Gastroesophageal sphincter (tissue), 3 donors: ENCODE data around the gene C1QTNF8.

Experiments used
- POLR2A ChIP-seq, 2 donors: fragments of 450-650 bp; IDR thresholded peaks; one replicate each; pipeline ENCODE4 v1.6.1; 2017; ENCODE audit warnings: antibody characterized with exemption in 2 of 2, mild to moderate bottlenecking in 2 of 2, moderate library complexity in 1 of 2
- TF ChIP-seq, protein P1 (sequence below), 4 experiments: fragments of 200-600 bp in 2 of 4; fragments of 450-650 bp in 2 of 4; sonication (generic) in 1 of 4; IDR thresholded peaks; one replicate each; pipeline ENCODE4 v1.5.1; 2017 to 2019; ENCODE audit warnings: antibody characterized with exemption in 4 of 4, mild to moderate bottlenecking in 2 of 4, moderate library complexity in 2 of 4

DNA sequence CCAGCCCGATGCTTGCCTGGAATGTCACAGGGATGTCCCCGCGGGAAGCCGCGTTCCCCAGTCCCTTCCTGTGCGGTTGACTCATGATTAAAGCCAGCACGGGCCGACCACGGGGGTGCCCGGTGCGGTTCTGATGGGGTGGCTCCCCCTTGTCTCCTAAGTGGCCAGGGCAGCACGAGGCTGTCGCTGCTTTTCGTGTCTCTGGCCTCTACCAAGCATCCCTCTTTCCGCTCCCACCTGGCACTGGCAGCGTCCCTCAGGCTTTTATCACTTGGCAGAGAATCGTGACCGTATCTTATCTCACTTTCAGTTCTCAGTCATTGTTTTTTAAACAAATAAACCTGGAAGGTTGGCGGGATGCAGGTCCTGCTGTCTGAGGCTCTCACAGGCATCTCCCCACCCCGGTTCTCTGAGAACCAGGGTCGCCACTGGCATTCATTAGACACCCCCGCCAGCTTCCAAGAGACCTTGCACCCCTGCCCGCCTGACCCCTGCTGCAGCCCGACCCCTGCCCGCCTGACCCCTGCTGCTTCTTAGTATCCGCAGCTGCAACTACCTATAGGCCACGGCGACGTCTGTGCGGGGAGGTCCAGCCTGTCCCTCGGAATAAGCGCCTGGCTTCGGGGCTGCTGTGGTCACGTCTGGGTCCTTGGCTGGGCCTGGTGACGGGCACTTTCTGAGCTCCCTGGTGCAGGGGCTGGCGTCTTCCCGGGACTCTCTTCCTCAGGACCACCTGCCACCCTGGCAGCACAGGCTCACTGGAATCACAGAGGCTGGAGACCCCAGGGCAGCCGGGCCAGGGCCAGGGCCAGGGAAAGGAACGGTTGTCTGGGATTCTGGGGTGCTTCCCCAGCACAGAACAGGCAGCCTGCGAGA, 7.5 kb downstream of the C1QTNF8 start:
- no peak for TF ChIP-seq POLR2A (IDR thresholded peaks at IDR 0.05)
- TF ChIP-seq, protein P1, sequence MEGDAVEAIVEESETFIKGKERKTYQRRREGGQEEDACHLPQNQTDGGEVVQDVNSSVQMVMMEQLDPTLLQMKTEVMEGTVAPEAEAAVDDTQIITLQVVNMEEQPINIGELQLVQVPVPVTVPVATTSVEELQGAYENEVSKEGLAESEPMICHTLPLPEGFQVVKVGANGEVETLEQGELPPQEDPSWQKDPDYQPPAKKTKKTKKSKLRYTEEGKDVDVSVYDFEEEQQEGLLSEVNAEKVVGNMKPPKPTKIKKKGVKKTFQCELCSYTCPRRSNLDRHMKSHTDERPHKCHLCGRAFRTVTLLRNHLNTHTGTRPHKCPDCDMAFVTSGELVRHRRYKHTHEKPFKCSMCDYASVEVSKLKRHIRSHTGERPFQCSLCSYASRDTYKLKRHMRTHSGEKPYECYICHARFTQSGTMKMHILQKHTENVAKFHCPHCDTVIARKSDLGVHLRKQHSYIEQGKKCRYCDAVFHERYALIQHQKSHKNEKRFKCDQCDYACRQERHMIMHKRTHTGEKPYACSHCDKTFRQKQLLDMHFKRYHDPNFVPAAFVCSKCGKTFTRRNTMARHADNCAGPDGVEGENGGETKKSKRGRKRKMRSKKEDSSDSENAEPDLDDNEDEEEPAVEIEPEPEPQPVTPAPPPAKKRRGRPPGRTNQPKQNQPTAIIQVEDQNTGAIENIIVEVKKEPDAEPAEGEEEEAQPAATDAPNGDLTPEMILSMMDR (IDR thresholded peaks at IDR 0.05) = no peak
